Mucosa of rectum (tissue), 2 donors: ENCODE measurements around the gene FOXO4.

Experiments used
- H3K27ac ChIP-seq, 2 donors: one replicate each; pipeline ENCODE4 v1.7.0; 2013; ENCODE audit warnings: inconsistent platforms in 2 of 2, low read depth in 2 of 2, low read length in 2 of 2
- H3K27me3 ChIP-seq, 2 donors: one replicate each; pipeline ENCODE4 v1.7.0; 2013; ENCODE audit warnings: low read length in 2 of 2; ENCODE audit not compliant: control insufficient read depth in 2 of 2, insufficient read depth in 2 of 2
- H3K36me3 ChIP-seq, 2 donors: one replicate each; pipeline ENCODE4 v1.7.0; 2013; ENCODE audit warnings: low read length in 2 of 2; ENCODE audit not compliant: control insufficient read depth in 2 of 2, insufficient read depth in 2 of 2
- H3K4me1 ChIP-seq, 2 donors: one replicate each; pipeline ENCODE4 v1.7.0; 2013; ENCODE audit warnings: low read length in 2 of 2, mild to moderate bottlenecking in 1 of 2; ENCODE audit not compliant: control insufficient read depth in 2 of 2, insufficient read depth in 2 of 2
- H3K4me3 ChIP-seq, 2 donors: one replicate each; pipeline ENCODE4 v1.7.0; 2013; ENCODE audit warnings: low read length in 2 of 2
- H3K9ac ChIP-seq, 2 donors: one replicate each; pipeline ENCODE4 v1.7.0; 2013; ENCODE audit warnings: low read length in 2 of 2, low read depth in 1 of 2, mild to moderate bottlenecking in 1 of 2
- H3K9me3 ChIP-seq, 2 donors: one replicate each; pipeline ENCODE4 v1.7.0; 2013; ENCODE audit warnings: low read length in 2 of 2; ENCODE audit not compliant: control insufficient read depth in 2 of 2
- donor health status: healthy.
- donor health status: Normal muscosa, but diverticular disease.

Gene FOXO4

GRCh38 chrX:71096760-71097032, 1.0 kb downstream of the FOXO4 start:
- Histone ChIP-seq H3K27me3 (peaks cover 0 to 1% of the 10 kb centered on the region in 2 donors), H3K9ac (peak overlapping the region; percentile 68 to 79), H3K36me3 (no peaks in the 10 kb centered on the region), H3K9me3 (no peaks in the 10 kb centered on the region), H3K4me3 (peak overlapping the region; percentile 76 to 89), H3K27ac (no peak overlapping the region), H3K4me1 (peaks cover 6 to 10% of the 10 kb centered on the region in 2 donors)

- Histone ChIP-seq H3K9me3 (no peaks in the 10 kb centered on the region), H3K9ac (no peak overlapping the region), H3K4me3 (no peak overlapping the region), H3K36me3 (no peaks in the 10 kb centered on the region), H3K4me1 (peaks cover 6 to 10% of the 10 kb centered on the region in 2 donors), H3K27me3 (peaks cover 0 to 1% of the 10 kb centered on the region in 2 donors), H3K27ac (no peak overlapping the region)
Measured at GRCh38 chrX:71098302-71098701, 2.7 kb downstream of the FOXO4 start.

- Histone ChIP-seq H3K9me3 (no peaks in the 10 kb centered on the region), H3K27me3 (peaks cover 0 to 1% of the 10 kb centered on the region in 2 donors), H3K4me1 (peaks cover 6 to 11% of the 10 kb centered on the region in 2 donors), H3K27ac (no peak overlapping the region), H3K9ac (no peak overlapping the region), H3K36me3 (no peaks in the 10 kb centered on the region), H3K4me3 (no peak overlapping the region)
Measured at GRCh38 chrX:71098951-71099506, 3.4 kb downstream of the FOXO4 start.

GRCh38 chrX:71099736-71100135, 4.1 kb downstream of the FOXO4 start:
- no peak overlapping the region for H3K27ac ChIP-seq
- H3K9ac ChIP-seq = no peak overlapping the region
- H3K36me3 ChIP-seq = no peaks in the 10 kb centered on the region
- no peak overlapping the region for H3K4me3 ChIP-seq
- peaks cover 0 to 1% of the 10 kb centered on the region in 2 donors for H3K27me3 ChIP-seq
- H3K4me1 ChIP-seq = peaks cover 8 to 13% of the 10 kb centered on the region in 2 donors
- no peaks in the 10 kb centered on the region for H3K9me3 ChIP-seq

- Histone ChIP-seq H3K27ac (no peak overlapping the region), H3K9ac (no peak overlapping the region), H3K9me3 (no peaks in the 10 kb centered on the region), H3K36me3 (no peaks in the 10 kb centered on the region), H3K4me3 (no peak overlapping the region), H3K27me3 (peaks cover 0 to 1% of the 10 kb centered on the region in 2 donors), H3K4me1 (peaks cover 7 to 8% of the 10 kb centered on the region in 2 donors)
Measured at GRCh38 chrX:71100581-71101505, 5.2 kb downstream of the FOXO4 start.

GRCh38 chrX:71102292-71102691, 6.6 kb downstream of the FOXO4 start:
- Histone ChIP-seq H3K27me3 (peaks cover 0 to 1% of the 10 kb centered on the region in 2 donors), H3K9me3 (no peaks in the 10 kb centered on the region), H3K36me3 (no peaks in the 10 kb centered on the region), H3K4me3 (no peak overlapping the region), H3K27ac (no peak overlapping the region), H3K9ac (no peak overlapping the region), H3K4me1 (peaks cover 7% of the 10 kb centered on the region in 2 donors)

GRCh38 chrX:71103110-71103983, 7.7 kb downstream of the FOXO4 start:
- H3K27me3 ChIP-seq = peaks cover 0 to 1% of the 10 kb centered on the region in 2 donors
- H3K36me3 ChIP-seq = no peaks in the 10 kb centered on the region
- no peak overlapping the region for H3K4me3 ChIP-seq
- peak overlapping the region in 1 of 2 donors; percentile 27 for H3K9ac ChIP-seq
- H3K4me1 ChIP-seq = peaks cover 3% of the 10 kb centered on the region in 2 donors
- H3K9me3 ChIP-seq = no peaks in the 10 kb centered on the region
- peak overlapping the region; percentile 17 to 38 for H3K27ac ChIP-seq

GRCh38 chrX:71105628-71106027, 10.0 kb downstream of the FOXO4 start:
- no peak overlapping the region for H3K27ac ChIP-seq
- no peaks in the 10 kb centered on the region for H3K36me3 ChIP-seq
- no peaks in the 10 kb centered on the region for H3K9me3 ChIP-seq
- H3K27me3 ChIP-seq = peaks cover 0 to 1% of the 10 kb centered on the region in 2 donors
- H3K4me1 ChIP-seq = peaks cover 3% of the 10 kb centered on the region in 2 donors
- no peak overlapping the region for H3K9ac ChIP-seq
- no peak overlapping the region for H3K4me3 ChIP-seq

GRCh38 chrX:71106427-71106826, 10.8 kb downstream of the FOXO4 start, which contains the start of gene CXorf65:
Gene CXorf65, minus strand, starts transcription at chrX:71106740. Its CDS starts 184 bp downstream, at chrX:71106556.
- H3K36me3 ChIP-seq = no peaks in the 10 kb centered on the region
- H3K4me3 ChIP-seq = no peak within 1 kb of the TSS
- no peak within 1 kb of the TSS for H3K27ac ChIP-seq
- no peak within 1 kb of the TSS for H3K9ac ChIP-seq
- H3K9me3 ChIP-seq = no peaks in the 10 kb centered on the region
- H3K27me3 ChIP-seq = peaks cover 0 to under 1% of the 10 kb centered on the region in 2 donors
- peaks cover 3 to 5% of the 10 kb centered on the region in 2 donors for H3K4me1 ChIP-seq
